GM21515 (cell line): ENCODE results near the gene LCE5A.
"Not testable (repeated sequence)": the region's sequence is repeated elsewhere in the genome, so short reads cannot be mapped to it uniquely, and the experiment has no call there.

Source experiments
- ATAC-seq: cut with Tn5 transposase; IDR thresholded peaks from one replicate; pipeline ENCODE4 v1.9.1; 2021; ENCODE audit not compliant: unreplicated experiment

The LCE5A gene, protein sequence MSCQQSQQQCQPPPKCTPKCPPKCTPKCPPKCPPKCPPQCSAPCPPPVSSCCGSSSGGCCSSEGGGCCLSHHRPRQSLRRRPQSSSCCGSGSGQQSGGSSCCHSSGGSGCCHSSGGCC

DNA sequence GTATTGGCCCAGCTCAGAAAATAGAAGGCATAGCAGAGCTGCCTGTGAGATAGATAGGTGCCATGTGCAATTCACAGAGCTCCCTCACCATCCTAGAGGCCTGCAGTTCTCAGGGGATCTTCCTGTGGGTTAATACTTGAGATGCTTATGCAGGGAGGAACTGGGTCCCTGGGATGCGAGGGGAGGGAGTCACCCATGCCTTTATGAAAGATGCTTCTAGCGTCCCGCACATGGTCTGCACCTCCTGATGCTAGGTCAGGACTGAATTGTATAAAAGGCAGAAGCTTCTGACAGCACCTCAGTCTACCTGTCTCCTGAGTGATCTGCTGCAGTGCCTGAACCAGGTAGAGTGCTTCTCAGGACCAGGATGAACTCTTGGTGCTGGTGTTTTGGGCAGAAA, at the start of gene LCE5A:
LCE5A (plus strand) TSS at position 301 of the 400 bp plus-strand sequence. CDS start 732 bp downstream, outside the sequence.
- no peak for ATAC-seq

DNA sequence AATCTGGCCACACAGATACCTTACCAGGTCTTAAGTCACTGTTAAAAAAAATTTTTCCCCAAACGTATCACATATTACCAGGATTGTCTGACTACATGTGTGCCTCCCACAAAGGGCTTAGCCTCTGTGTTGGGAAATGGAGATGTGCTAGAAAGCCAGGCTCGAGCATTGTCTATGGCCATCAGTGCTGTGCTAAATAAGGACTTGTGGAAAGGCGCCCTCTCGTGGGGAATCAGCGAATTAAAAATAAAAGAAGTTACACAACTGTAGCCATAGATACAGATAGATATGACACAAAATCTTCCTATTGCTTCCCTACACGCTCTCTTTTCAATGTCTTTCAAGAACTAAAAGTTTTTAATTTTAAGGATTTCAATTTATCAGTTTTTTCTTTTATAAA, 49.1 kb upstream of the LCE5A start:
- ATAC-seq, result no peak

DNA sequence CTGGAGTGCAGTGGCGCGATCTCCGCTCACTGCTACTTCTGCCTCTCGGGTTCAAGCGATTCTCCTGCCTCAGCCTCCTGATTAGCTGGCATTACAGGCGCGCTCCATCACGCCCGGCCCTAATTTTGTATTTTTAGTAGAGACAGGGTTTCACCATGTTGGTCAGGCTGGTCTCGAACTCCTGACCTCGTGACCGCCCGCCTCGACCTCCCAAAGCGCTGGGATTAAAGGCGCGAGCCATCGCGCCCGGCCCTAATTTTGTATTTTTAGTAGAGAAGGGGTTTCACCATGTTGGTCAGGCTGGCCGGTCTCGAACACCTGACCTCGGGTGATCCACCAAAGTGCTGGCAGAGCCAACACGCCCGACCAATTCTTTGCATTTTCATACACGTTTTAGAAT, 48.0 kb upstream of the LCE5A start:
- no peak for ATAC-seq

DNA sequence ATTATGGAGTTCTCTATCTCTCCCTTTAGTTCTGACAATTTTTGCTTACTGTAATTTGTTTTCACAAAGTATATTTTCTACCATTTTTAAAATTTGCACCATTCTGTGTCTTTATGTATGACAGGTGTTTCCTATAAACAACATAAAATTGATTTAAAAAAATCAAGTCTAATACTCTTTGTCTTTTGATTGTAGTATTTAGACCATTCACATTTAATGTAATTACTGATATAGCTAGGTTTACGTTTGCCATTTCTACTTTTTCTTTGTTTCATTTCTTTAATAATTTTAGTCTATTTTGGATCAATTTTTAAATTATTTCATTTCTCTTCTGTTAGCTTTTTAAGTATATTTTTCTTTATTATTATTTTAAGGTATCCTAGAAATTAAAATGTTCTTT, 44.4 kb upstream of the LCE5A start:
- ATAC-seq, result no peak

DNA sequence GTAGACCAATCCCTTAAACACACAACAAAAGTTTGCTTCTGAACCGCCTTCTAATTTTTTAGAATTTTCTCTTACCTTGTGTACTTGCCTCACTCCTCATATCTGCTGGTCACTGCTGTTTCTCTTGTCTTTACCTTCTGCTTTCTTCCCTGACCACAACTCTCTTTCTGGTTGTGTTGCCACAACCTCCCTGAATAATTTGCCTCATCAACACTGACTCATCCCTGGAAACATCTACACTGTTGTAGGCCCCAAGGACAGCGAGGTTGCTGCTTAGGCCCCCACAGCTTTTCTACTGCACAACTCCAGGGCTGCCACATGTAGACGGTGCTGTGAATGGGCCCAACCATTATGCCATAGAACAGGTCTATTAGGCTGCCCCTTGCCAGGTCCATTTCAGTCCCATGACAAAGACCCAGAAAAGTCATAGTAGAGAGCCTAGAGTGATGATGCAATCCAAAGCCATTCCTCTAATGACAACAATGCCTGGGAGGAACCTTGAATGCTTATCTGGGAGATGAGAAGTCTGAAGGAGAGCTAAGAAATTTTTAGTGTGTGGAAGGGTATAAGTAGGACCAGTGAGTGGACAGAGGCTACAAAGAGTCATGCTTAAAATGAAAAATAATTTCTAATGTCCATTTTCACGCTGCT, 36.6 kb upstream of the LCE5A start:
- no peak for ATAC-seq

DNA sequence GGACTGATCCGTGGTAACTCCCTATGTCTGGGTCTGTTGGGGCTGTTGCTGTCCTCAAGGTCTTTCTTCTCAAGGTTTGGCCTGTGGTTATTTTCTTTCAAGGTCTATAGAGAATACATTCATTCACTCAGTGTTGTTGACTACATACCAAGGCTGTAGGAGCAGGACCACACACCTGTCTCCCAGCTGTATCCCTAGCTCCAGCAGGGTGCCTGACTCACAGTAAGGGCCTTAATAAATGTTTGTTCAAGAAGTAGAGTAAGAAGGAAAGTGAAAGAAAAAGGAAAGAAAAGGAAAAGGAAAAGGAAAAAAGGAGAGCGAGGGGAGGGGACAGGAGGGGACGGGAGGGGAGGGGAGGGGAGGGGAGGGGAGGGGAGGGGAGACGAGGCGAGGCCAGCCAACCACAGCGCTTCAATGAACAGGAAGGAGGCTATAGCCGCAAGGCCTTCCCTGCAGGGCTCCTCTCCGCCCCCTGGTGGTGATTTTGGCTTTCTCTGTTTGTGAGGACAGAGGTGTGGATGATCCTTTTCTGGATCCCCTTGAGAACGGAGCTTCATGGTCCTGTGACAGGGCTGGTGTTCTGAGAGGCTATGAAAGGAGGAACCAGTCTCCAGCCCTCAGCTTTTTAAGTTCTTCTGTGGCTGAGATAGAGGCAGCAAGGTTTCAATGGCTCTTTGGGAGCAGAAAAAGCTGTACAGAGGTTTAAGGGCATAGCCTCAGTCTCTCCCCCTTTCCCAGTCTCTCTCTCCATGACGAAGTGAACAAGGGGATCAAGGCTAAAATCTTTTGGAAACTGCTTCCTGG, 30.6 kb upstream of the LCE5A start:
- no peak for ATAC-seq

DNA sequence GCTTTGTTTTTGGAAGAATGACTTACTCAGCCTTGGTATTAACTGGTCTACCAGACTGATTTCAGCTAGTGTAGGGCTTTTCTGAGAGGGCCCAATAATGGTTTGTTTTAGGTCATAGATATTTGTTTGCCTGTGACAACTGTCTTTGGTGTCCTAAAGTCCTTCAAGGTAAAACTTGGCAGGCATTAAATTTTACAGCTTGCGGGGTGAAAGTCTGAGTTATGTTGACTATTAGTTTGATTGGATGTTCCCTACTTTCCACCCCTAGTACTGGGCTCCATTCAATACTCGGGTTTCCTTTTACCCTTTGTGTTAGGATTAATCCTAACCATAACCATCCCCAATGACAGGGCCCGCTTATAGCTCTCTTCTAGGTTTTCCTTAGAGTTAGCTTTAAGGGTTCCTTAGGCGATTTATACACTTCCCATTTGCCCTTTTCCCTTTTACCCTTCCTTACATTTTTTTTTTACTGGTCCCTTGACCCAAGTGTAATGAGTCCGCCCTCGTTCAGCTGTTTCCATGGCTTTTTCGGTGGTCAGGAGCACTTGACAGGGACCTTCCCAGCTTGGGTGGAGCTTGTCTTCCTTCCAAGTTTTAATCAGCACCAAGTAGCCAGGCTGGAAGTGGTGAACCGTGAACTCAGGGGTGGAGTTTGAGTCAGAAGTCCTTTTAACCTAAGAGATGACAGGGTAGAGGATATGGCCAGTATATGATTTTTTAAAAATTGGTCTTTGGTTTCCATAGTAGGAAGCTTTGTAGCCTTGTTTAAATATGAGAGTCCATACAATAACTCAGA, 28.5 kb upstream of the LCE5A start:
- no peak for ATAC-seq

DNA sequence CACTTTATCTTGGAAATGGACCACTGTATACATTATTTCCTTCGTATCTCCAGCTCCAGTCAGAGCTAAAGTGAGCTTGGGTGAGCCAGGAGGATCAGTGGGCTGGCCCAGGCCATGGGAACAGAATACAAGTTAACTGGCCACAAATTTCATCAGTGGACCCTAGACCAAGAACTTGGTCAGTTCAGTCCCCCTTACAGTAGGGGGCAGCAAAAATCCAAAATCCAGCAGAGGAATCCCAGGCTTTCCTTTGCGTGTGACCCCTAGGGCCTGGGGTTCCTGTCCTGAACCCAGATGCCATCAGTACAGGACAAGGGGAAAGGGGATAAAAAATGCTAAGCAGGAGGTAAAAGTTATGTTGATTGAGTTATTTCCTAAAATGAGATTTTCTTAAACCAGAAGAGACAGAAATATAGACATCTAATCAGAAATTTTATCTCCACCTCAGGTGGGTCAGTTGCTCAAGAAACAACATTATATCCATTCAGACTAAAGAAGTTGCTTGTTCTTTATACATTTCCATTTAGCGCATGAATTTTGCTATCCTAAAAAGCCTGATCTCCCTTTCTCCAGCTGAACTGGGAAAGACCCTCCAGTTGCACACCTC, 24.1 kb upstream of the LCE5A start:
- ATAC-seq, result no peak

DNA sequence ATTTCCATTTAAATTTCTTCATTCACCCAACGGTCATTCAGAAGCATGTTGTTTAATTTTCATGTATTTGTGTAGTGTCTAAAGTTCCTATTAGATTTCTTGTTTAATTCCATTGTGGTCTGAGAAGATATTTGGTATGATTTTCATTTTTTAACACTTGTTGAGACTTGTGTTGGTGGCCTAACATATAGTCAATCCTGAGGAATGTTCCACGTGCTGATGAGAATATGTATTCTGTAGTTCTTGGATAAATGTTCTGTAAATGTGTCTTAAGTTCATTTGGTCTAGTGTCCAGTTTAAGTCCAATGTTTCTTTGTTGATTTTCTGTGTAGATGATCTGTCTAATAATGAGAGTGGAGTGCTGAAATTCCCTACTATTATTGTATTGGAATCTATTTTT, 22.7 kb upstream of the LCE5A start:
- ATAC-seq, result no peak

DNA sequence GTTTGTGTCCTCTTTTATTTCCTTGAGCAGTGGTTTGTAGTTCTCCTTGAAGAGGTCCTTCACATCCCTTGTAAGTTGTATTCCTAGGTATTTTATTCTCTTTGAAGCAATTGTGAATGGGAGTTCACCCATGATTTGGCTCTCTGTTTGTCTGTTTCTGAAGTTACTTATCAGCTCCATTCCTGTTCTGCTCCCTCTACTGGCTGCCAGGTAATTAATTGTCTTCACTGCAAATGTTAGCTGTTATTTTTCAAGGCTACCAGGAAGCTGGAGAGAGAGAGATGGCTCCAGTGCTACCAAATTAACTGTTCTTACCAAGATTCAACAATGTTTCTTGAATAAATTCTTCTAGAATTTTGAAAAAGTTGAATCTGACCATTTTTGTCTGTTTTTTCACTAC, 19.1 kb upstream of the LCE5A start:
- not testable (repeated sequence) for ATAC-seq

DNA sequence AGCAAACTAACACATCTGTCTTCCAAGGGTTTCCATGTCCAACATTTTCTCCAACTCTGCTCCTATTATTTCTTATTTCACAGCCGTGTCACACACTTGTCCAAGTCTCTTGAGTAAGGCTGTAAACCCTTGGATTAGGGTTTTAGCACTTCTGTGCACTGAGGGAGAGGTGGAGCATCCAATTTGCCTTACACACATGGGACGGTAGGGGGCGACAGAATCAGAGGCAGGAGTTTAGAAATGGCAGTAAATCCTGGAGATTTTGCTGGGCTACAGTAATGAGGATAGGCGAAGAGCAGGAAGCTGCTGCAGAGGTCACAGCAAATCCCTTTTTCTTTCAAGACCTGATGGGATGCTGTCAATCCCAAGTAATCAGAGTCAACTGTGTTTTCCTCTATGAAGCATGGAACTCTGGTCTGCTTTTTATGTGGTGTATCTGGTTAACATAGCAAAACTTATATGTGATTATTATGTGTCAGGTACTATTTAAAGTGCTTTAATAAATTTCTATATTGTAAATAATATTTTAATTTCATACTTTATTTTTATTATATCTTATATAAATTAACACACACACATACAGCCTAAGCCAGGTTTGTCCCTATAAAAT, 15.4 kb upstream of the LCE5A start:
- ATAC-seq, result no peak

DNA sequence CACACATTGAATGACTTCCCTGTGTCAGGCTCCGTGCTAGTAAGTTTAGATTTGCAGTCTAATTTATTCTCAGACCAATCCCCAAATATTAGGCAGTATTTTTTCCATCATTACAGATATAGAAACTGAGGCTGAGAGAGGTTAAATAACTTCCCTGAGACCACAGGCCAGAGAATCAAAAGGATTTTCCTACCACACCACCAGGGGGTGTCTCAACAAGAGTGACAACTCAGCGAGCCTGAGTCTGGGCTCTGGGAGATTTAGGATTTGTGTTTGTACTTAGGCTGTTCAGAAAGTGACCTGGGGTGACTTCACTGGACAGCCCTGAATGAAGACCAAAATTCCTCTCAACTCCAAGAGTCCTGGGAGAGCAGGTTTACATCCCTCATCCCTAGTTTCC, 13.3 kb upstream of the LCE5A start:
- no peak for ATAC-seq

DNA sequence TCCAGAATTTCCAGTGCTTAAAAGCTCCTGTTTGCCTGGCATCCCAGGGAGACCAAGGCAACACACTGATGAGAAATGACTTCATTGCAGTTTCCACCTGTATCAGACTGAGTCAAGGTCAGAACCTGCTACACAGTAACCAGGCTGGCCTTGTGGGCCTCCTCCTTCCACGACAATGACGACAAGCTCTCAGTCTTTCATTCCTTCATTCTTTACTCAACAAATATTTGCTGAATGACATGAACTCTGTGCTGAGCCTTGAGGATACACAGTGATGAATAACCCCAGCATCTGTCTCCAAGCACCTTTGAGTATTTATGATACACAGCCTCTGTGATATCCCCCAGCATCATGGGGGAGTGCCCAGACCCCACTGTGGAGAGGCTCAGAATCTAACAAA, 8.9 kb upstream of the LCE5A start:
- ATAC-seq, result no peak

DNA sequence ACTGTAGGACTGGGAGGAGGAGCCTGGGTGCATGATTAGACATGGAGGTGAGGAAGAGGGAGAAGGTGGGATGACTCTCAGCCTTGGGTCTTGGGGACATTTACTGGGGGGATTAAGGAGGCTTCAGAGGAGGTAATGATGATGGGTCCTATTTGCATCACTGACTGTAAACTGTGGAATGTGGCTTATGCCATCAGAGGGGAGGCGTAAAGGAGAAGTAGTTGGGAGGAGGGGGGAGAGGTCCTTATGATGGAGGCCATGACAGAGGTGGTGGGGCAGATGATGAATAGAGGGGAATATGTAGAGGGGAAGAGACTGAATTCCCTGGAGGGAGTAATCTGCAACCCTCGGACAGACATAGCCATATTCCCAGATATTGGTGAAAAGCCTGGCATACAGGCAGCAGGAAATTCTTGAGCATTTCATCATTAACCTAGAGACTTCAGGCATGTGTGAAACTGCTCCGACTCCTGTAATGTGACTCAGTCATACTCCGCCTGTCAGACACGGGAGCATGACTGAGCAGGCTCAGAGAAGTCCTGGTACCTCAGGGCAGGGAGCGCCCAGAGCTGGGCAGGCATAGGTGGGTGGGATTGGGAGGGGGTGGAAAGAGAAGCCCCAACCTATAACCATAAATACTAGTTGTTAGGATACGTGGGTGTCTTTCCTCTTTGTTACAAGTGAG, 8.0 kb upstream of the LCE5A start:
- ATAC-seq, result no peak

DNA sequence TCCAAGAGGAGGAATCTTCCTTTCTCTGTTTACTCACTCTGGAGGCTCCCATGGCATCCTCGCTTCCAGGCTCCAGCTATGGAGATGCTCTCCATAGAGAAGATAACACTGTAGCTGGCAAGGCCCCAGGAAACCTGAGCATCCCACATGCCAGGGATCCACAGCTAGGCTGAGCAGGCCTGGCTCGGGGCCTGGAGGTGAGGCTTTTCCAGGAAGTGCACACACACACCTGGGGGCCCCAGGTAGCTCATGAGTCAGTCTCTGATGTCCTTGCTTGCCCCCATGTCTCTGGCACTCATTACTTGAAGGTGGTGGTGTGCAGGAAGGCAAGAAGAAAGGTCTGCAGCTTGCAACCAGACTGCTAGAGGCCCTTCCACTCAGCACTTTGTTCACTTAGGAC, 5.5 kb upstream of the LCE5A start:
- ATAC-seq, result no peak

DNA sequence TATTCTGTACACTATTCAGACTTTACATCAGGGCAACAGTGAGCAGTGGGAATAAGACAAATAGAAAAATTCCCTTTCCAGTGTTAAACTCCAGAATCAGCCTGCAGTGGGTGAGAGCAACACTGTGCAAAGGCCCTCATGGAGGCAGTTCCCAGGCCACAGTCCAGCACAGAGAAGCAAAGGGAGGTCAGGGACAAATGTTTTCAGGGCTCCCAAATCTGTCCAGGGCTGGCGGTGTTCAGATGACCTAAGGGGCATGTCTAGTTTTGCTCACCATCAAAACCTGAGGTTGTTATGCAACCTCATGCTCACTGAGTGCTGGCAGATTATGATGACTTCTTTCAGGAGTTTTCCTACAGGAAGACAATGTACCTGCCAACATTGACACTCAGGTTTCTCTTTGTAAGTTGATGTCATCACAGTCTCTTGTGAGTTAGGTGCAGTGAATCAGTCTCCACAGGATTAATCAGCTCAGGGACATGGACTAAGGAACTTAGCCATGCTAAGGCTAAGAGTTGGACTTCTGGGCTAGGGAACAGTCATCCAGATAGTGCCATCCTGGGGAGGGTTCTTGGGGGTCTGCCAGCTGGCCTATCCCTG, 3.6 kb upstream of the LCE5A start:
- no peak for ATAC-seq

DNA sequence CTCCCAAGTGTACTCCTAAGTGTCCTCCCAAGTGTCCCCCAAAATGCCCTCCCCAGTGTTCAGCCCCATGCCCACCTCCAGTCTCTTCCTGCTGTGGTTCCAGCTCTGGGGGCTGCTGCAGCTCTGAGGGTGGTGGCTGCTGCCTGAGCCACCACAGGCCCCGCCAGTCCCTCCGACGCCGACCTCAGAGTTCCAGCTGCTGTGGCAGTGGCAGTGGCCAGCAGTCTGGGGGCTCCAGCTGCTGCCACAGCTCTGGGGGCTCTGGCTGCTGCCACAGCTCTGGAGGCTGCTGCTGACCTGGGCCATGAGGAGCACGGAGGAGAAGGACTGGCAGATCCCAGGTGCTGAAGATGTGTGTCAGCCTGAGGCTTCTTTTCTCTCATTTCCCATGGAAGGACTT, 993 bp downstream of the LCE5A start:
- no peak for ATAC-seq

DNA sequence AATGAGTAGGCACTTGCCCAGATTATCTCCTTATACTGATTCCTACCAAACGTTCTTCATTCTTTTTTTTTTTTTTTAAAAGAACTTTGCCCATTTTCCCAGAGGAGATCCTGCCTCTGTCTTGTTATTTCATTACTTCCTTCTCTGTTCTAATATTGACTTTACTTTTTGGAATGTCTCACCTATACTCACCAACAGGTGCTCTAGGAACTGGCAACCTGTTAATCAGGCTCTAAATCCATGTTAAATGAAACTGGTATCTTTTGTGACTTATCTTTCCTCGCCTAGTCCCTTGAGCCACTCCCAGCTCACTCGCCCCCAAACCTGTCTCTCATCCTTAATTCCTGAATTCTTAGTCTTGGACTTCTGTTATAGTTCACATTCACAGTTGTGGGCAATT, 2.5 kb downstream of the LCE5A start:
- ATAC-seq, result no peak

DNA sequence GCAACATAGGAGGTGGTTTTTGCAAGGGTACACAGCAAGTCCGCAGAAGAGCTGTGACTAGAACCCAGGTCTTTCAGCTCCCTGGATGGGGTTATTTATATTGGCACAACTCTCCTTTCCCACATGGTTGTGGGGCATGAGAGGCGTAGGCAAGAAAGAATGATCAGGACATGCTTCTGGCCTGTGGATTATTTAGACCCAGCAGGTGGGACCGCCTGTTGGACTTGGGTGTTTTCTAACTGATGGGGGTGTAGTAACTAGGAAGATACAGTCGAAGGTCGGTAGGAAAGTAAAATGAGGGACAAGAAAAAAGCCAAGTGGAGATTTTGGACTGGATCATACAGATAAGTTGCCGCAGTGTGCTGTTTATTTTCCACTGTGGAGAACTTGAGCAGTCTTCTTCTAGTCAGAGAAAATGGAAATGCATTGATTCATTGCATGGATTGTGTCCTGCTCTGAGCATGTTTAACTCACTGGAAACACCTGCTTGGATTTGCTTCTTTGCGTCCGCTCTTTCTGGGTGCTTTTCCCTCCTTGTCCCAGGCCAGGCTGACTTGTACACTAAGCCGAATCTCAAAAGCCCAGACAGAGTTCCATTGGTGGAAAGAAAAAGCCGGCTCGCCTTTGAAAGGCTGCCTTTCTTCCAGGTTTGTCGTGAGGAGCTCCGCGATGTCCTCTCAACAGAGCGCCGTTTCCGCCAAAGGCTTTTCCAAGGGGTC, 4.3 kb downstream of the LCE5A start:
- no peak for ATAC-seq
